HCT116 (cell line): ENCODE data around the gene DOCK4. TPM values are rescaled to one million over a fixed set of nuclear protein-coding genes. Genes with fewer than 3 reads are reported as not detected.

Source experiments
- ATAC-seq: fragments of 200-7000 bp; cut with Tn5 transposase; 2 replicates; pipeline ENCODE4 v1.9.1; 2020; ENCODE audit warnings: mild to moderate bottlenecking, moderate library complexity
- BruUV-seq: library from RNA; stranded (reverse); fragments of 400-500 nt; replicated peaks from 2 replicates; lab custom pipeline; 2021; lab: Mats Ljungman, UMichigan
- CTCF ChIA-PET: fragments of 300-600 bp; sonication (Branson Sonifier 250); formaldehyde crosslinking; loops from one replicate; lab custom pipeline; 2021; ENCODE audit warnings: antibody characterized with exemption; lab: Charles Lee
- POLR2A ChIA-PET: fragments of 300-600, 350-600 bp; sonication (Branson Sonifier 250); formaldehyde crosslinking; loops from one replicate; lab custom pipeline; 2021; ENCODE audit warnings: antibody characterized with exemption; lab: Charles Lee
- RAD21 ChIA-PET, 2 experiments: fragments of 300-600 bp; sonication (Branson Sonifier 250); formaldehyde crosslinking; loops; one replicate each; lab custom pipeline; 2023; ENCODE audit warnings: low total read pairs in 2 of 2; ENCODE audit not compliant: uncharacterized antibody in 2 of 2, unreplicated experiment in 2 of 2, low non-redundant PET in 1 of 2; lab: Charles Lee
- DNase-seq: peaks from one replicate; pipeline ENCODE4 v3.0.0-alpha.2; 2010; ENCODE audit warnings: low read depth, low spot score
- H2AFZ ChIP-seq: fragments of 200-600 bp; shearing (Covaris generic), sonication (generic); 2 replicates; pipeline ENCODE4 v1.6.1; 2017; ENCODE audit warnings: low read depth, mixed run types, mixed read lengths, antibody characterized with exemption, low read length; ENCODE audit not compliant: poor library complexity, severe bottlenecking
- H3K27ac ChIP-seq: 2 replicates; pipeline ENCODE4 v1.5.1; 2012; ENCODE audit warnings: low read depth, low read length
- H3K27me3 ChIP-seq: fragments of 200-600 bp; sonication (generic); 2 replicates; pipeline ENCODE4 v1.6.1; 2016; ENCODE audit warnings: mixed run types, low read length, mixed read lengths; ENCODE audit not compliant: insufficient read depth
- H3K36me3 ChIP-seq, 2 experiments: fragments of 200-500 bp in 1 of 2; fragments of 200-600 bp in 1 of 2; sonication (Bioruptor generic) in 1 of 2; sonication (generic) in 1 of 2; 2 replicates each; pipeline versions ENCODE4 v1.5.1 to v1.6.1; 2014 to 2016; ENCODE audit warnings: low read length in 2 of 2, inconsistent platforms in 1 of 2, mixed read lengths in 1 of 2, mixed run types in 1 of 2; ENCODE audit not compliant: insufficient read depth in 2 of 2, control insufficient read depth in 1 of 2
- H3K4me1 ChIP-seq, 2 experiments: fragments of 200-600 bp in 1 of 2; sonication (generic) in 1 of 2; 2 replicates each; pipeline versions ENCODE4 v1.5.1 to v1.6.1; 2012 to 2017; ENCODE audit warnings: low read length in 2 of 2, inconsistent platforms in 1 of 2, mild to moderate bottlenecking in 1 of 2, mixed read lengths in 1 of 2, mixed run types in 1 of 2, moderate library complexity in 1 of 2; ENCODE audit not compliant: insufficient read depth in 2 of 2, control insufficient read depth in 1 of 2
- H3K4me2 ChIP-seq: fragments of 200-600 bp; sonication (generic); 2 replicates; pipeline ENCODE4 v1.6.1; 2017; ENCODE audit warnings: mixed run types, low read length, mixed read lengths
- H3K4me3 ChIP-seq, 2 experiments: fragments of 200-600 bp in 1 of 2; sonication (generic) in 1 of 2; replicated peaks in 1 of 2; 2 replicates each; pipeline ENCODE4 v1.5.1; 2011 to 2016; ENCODE audit warnings: low read length in 2 of 2, control low read depth in 1 of 2, low read depth in 1 of 2, mild to moderate bottlenecking in 1 of 2, mixed read lengths in 1 of 2, mixed run types in 1 of 2
- H3K79me2 ChIP-seq: fragments of 200-600 bp; sonication (generic); 2 replicates; pipeline ENCODE4 v1.6.1; 2017; ENCODE audit warnings: mild to moderate bottlenecking, mixed run types, low read length, moderate library complexity, mixed read lengths; ENCODE audit not compliant: insufficient read depth
- H3K9ac ChIP-seq: fragments of 200-600 bp; sonication (generic); 2 replicates; pipeline ENCODE4 v1.6.1; 2016; ENCODE audit warnings: low read length, mixed read lengths
- H3K9me2 ChIP-seq: fragments of 200-600 bp; sonication (generic), shearing (Covaris generic); 2 replicates; pipeline ENCODE4 v1.6.1; 2017; ENCODE audit warnings: mixed run types, mild to moderate bottlenecking, moderate library complexity; ENCODE audit not compliant: insufficient read depth
- H3K9me3 ChIP-seq, 2 experiments: fragments of 200-500 bp in 1 of 2; fragments of 200-600 bp in 1 of 2; sonication (Bioruptor generic) in 1 of 2; sonication (generic) in 1 of 2; 2 replicates each; pipeline ENCODE4 v1.6.1; 2014 to 2017; ENCODE audit warnings: low read length in 2 of 2, mixed read lengths in 2 of 2, inconsistent platforms in 1 of 2, low read depth in 1 of 2, mild to moderate bottlenecking in 1 of 2, mixed run types in 1 of 2, moderate library complexity in 1 of 2; ENCODE audit not compliant: control insufficient read depth in 1 of 2, insufficient read depth in 1 of 2
- H4K20me1 ChIP-seq: fragments of 200-600 bp; sonication (generic), shearing (Covaris generic); 2 replicates; pipeline ENCODE4 v1.6.1; 2017; ENCODE audit warnings: mixed run types, mild to moderate bottlenecking, moderate library complexity; ENCODE audit not compliant: insufficient read depth
- CTCF ChIP-seq, 3 experiments: fragments of 200-600 bp in 1 of 3; sonication (generic) in 1 of 3; IDR thresholded peaks in 2 of 3; conservative IDR thresholded peaks in 1 of 3; 2 replicates each; pipeline ENCODE4 v1.5.1; 2012 to 2017; ENCODE audit warnings: low read depth in 2 of 3, low read length in 2 of 3, antibody characterized with exemption in 1 of 3, borderline replicate concordance in 1 of 3, control low read depth in 1 of 3, mild to moderate bottlenecking in 1 of 3, mixed read lengths in 1 of 3, mixed run types in 1 of 3, moderate library complexity in 1 of 3; ENCODE audit not compliant: insufficient read depth in 1 of 3
- EGR1 ChIP-seq: IDR thresholded peaks from 2 replicates; pipeline ENCODE4 v1.6.1; 2012; ENCODE audit warnings: low read depth
- EZH2 ChIP-seq: fragments of 200-600 bp; sonication (generic); IDR thresholded peaks from 2 replicates; pipeline ENCODE4 v1.6.1; 2017; ENCODE audit warnings: antibody characterized with exemption, mixed run types
- EZH2phosphoT487 ChIP-seq: fragments of 200-600 bp; IDR thresholded peaks from 2 replicates; pipeline ENCODE4 v1.6.1; 2018; ENCODE audit warnings: antibody characterized with exemption, borderline replicate concordance
- JUND ChIP-seq: IDR thresholded peaks from 2 replicates; pipeline ENCODE4 v1.6.1; 2012
- MAX ChIP-seq: IDR thresholded peaks from 2 replicates; pipeline ENCODE4 v1.6.1; 2012
- POLR2A ChIP-seq: IDR thresholded peaks from 2 replicates; pipeline ENCODE4 v1.7.0; 2011; ENCODE audit warnings: borderline replicate concordance; ENCODE audit not compliant: insufficient read depth, insufficient read length; ENCODE audit errors: extremely low read depth
- RAD21 ChIP-seq: IDR thresholded peaks from 2 replicates; pipeline ENCODE4 v1.6.1; 2012; ENCODE audit warnings: low read depth, mild to moderate bottlenecking
- REST ChIP-seq: IDR thresholded peaks from 2 replicates; pipeline ENCODE4 v1.6.1; 2012; ENCODE audit warnings: low read depth
- SIN3A ChIP-seq: IDR thresholded peaks from 2 replicates; pipeline ENCODE4 v1.6.1; 2012; ENCODE audit warnings: low read depth
- SP1 ChIP-seq: IDR thresholded peaks from 2 replicates; pipeline ENCODE4 v1.6.1; 2012; ENCODE audit warnings: low read depth
- ZBTB33 ChIP-seq: IDR thresholded peaks from 2 replicates; pipeline ENCODE4 v1.6.1; 2011; ENCODE audit warnings: mild to moderate bottlenecking, low read length, moderate library complexity; ENCODE audit not compliant: insufficient replicate concordance; ENCODE audit errors: extremely low read depth
- ZFX ChIP-seq: fragments of 450-650 bp; IDR thresholded peaks from 2 replicates; pipeline ENCODE4 v1.6.1; 2017
- ZNF274 ChIP-seq: fragments of 200-500 bp; sonication (Bioruptor generic); IDR thresholded peaks from 2 replicates; pipeline ENCODE4 v1.6.1; 2014; ENCODE audit warnings: mild to moderate bottlenecking, low read depth, low read length, inconsistent platforms
- intact Hi-C: fragments of 100-400 bp; cut with micrococcal nuclease; formaldehyde crosslinking; loops from 2 replicates; pipeline ENCODE4 v1.10.0; 2022
- total RNA-seq: library from RNA; stranded (reverse); gene quantifications from one replicate; pipeline ENCODE4 v1.2.1, GENCODE V29; 2021; ENCODE audit not compliant: unreplicated experiment

DOCK4 gene
- total RNA-seq, 1 experiment from 2014 or later: 2.2 TPM

- DNase-seq (no peak), ATAC-seq (no peak)
- ChIA-PET POLR2A (no interaction called here), RAD21 (no interaction called here), CTCF (interaction anchor here (0.6 kb wide), 1 partner anchor 55 kb away, joined by 3 read pairs; no protein-coding TSS in a partner anchor)
- Histone ChIP-seq H3K4me2 (no peak overlapping the region), H3K9me2 (no peaks in the 10 kb centered on the region), H3K27ac (no peak overlapping the region), H3K4me1 (no peaks in the 10 kb centered on the region), H2AFZ (no peak overlapping the region), H4K20me1 (no peaks in the 10 kb centered on the region), H3K27me3 (no peaks in the 10 kb centered on the region), H3K9me3 (no peaks in the 10 kb centered on the region), H3K9ac (no peak overlapping the region), H3K4me3 (no peak overlapping the region), H3K79me2 (no peaks in the 10 kb centered on the region), H3K36me3 (no peaks in the 10 kb centered on the region)
- no TSS peak for BruUV-seq
- TF ChIP-seq POLR2A (no peak), EZH2phosphoT487 (no peak), EZH2 (no peak), REST (no peak), MAX (no peak), SIN3A (no peak), RAD21 (no peak), CTCF (IDR thresholded peaks at IDR 0.05 in 2 of 3, conservative IDR thresholded peaks at IDR 0.05 in 1 of 3; ENCODE audit: borderline replicate concordance in 1 of 3, insufficient read depth in 1 of 3, low read depth in 2 of 3, low read length in 2 of 3) (no peak), JUND (no peak), ZNF274 (no peak), ZBTB33 (no peak), EGR1 (no peak), SP1 (no peak), ZFX (no peak)
- intact Hi-C loops: no loop called here
Observed at GRCh38 chr7:111806232-111806631, 400.0 kb downstream of the DOCK4 start.
